CD14-positive monocyte (primary cell): ENCODE data around the gene SYNE1. TPM values are rescaled to one million over a fixed set of nuclear protein-coding genes. Genes with fewer than 3 reads are reported as not detected.

Experiments
- DNase-seq, 3 donors: peaks; one replicate each; pipeline ENCODE4 v3.0.0-alpha.2; 2011 to 2022
- H2AFZ ChIP-seq: 2 replicates; pipeline ENCODE4 v1.6.0; 2012; ENCODE audit warnings: mild to moderate bottlenecking, low read depth, low read length, inconsistent platforms; ENCODE audit not compliant: insufficient read depth, poor library complexity, severe bottlenecking
- H3K27ac ChIP-seq, 2 donors: 1 replicate in 1 of 2; 2 replicates in 1 of 2; pipeline ENCODE4 v1.5.1; 2012 to 2013; ENCODE audit warnings: low read length in 2 of 2, control low read depth in 1 of 2, inconsistent platforms in 1 of 2, low read depth in 1 of 2, mild to moderate bottlenecking in 1 of 2
- H3K27me3 ChIP-seq, 2 donors: one replicate each; pipeline versions ENCODE4 v1.6.0 to v1.6.1; 2011 to 2013; ENCODE audit warnings: low read length in 2 of 2; ENCODE audit not compliant: control insufficient read depth in 2 of 2, insufficient read depth in 2 of 2
- H3K36me3 ChIP-seq, 2 donors: replicated peaks in 1 of 2; 1 replicate in 1 of 2; 2 replicates in 1 of 2; pipeline versions ENCODE4 v1.5.1 to v1.6.1; 2012 to 2013; ENCODE audit warnings: low read length in 2 of 2, control low read depth in 1 of 2, inconsistent platforms in 1 of 2, mild to moderate bottlenecking in 1 of 2; ENCODE audit not compliant: insufficient read depth in 2 of 2, control insufficient read depth in 1 of 2
- H3K4me1 ChIP-seq, 2 donors: 1 replicate in 1 of 2; 2 replicates in 1 of 2; pipeline versions ENCODE4 v1.5.1 to v1.6.1; 2012 to 2013; ENCODE audit warnings: low read length in 2 of 2, control low read depth in 1 of 2, inconsistent platforms in 1 of 2, mild to moderate bottlenecking in 1 of 2, moderate library complexity in 1 of 2; ENCODE audit not compliant: insufficient read depth in 2 of 2, control insufficient read depth in 1 of 2
- H3K4me2 ChIP-seq: replicated peaks from 2 replicates; pipeline ENCODE3; 2012; ENCODE audit warnings: low read length, moderate library complexity, mild to moderate bottlenecking; ENCODE audit not compliant: poor library complexity, severe bottlenecking; ENCODE audit errors: extremely low read depth
- H3K4me3 ChIP-seq, 3 experiments: fragments of 200-600 bp in 1 of 3; sonication (generic) in 1 of 3; replicated peaks in 1 of 3; 1 replicate in 2 of 3; 2 replicates in 1 of 3; pipeline ENCODE4 v1.5.1; 2011 to 2013; ENCODE audit warnings: low read length in 3 of 3, mild to moderate bottlenecking in 3 of 3, control low read depth in 2 of 3, low read depth in 2 of 3, inconsistent platforms in 1 of 3, moderate library complexity in 1 of 3
- H3K79me2 ChIP-seq: 2 replicates; pipeline ENCODE4 v1.6.0; 2012; ENCODE audit warnings: mild to moderate bottlenecking, control low read depth, inconsistent platforms, low read length, moderate library complexity; ENCODE audit not compliant: insufficient read depth
- H3K9ac ChIP-seq: 2 replicates; pipeline ENCODE4 v1.6.0; 2017; ENCODE audit warnings: low read length, mild to moderate bottlenecking; ENCODE audit not compliant: insufficient read depth, poor library complexity, severe bottlenecking
- H3K9me3 ChIP-seq, 2 donors: replicated peaks in 1 of 2; 1 replicate in 1 of 2; 2 replicates in 1 of 2; pipeline versions ENCODE4 v1.5.1 to v1.6.1; 2012 to 2013; ENCODE audit warnings: low read length in 2 of 2, control low read depth in 1 of 2; ENCODE audit not compliant: control insufficient read depth in 1 of 2, insufficient read depth in 1 of 2
- H4K20me1 ChIP-seq: 2 replicates; pipeline ENCODE4 v1.6.0; 2012; ENCODE audit warnings: mild to moderate bottlenecking, low read length, control low read depth, moderate library complexity; ENCODE audit not compliant: insufficient read depth
- H3K27ac Mint-ChIP-seq, 7 donors: one replicate each; pipeline ENCODE4 v1.8.0; 2020; ENCODE audit warnings: mild to moderate bottlenecking in 7 of 7, mixed read lengths in 7 of 7, moderate library complexity in 6 of 7, inconsistent platforms in 2 of 7
- H3K27me3 Mint-ChIP-seq, 3 donors: one replicate each; pipeline ENCODE4 v1.8.0; 2021 to 2022; ENCODE audit warnings: low read depth in 3 of 3, mild to moderate bottlenecking in 3 of 3, mixed read lengths in 3 of 3, moderate library complexity in 3 of 3, inconsistent platforms in 1 of 3
- H3K36me3 Mint-ChIP-seq, 2 donors: one replicate each; pipeline ENCODE4 v1.8.0; 2020; ENCODE audit warnings: mixed read lengths in 2 of 2, inconsistent platforms in 1 of 2, mild to moderate bottlenecking in 1 of 2
- H3K4me1 Mint-ChIP-seq: one replicate; pipeline ENCODE4 v1.8.0; 2020; ENCODE audit warnings: mild to moderate bottlenecking, mixed read lengths
- H3K4me3 Mint-ChIP-seq, 2 donors: one replicate each; pipeline ENCODE4 v1.8.0; 2020; ENCODE audit warnings: mild to moderate bottlenecking in 2 of 2, mixed read lengths in 2 of 2, moderate library complexity in 1 of 2
- H3K9me3 Mint-ChIP-seq, 7 donors: one replicate each; pipeline ENCODE4 v1.8.0; 2020 to 2022; ENCODE audit warnings: mixed read lengths in 7 of 7, mild to moderate bottlenecking in 6 of 7, moderate library complexity in 6 of 7, inconsistent platforms in 2 of 7
- WGBS: methylation state at CpG from one replicate; pipeline ENCODE4 v1.1.5; 2013; ENCODE audit warnings: missing lambda C conversion rate; ENCODE audit not compliant: insufficient coverage; 5-methylcytosine and 5-hydroxymethylcytosine counted together
- intact Hi-C, 2 donors: fragments of 100-400 bp; cut with micrococcal nuclease; formaldehyde crosslinking; loops; one replicate each; pipeline versions ENCODE4 v1.15.0 to v1.15.1; 2023
- polyA plus RNA-seq, 3 donors: library from polyadenylated mRNA; depleted of rRNA in 1 of 3; unstranded in 2 of 3; stranded (reverse) in 1 of 3; fragments of 300-500 nt in 2 of 3; fragments of >200 nt in 1 of 3; fragmentation: Illumina TruSeq in 2 of 3; gene quantifications; 1 replicate in 2 of 3; 2 replicates in 1 of 3; pipeline ENCODE4 v1.2.3, GENCODE V29; 2012 to 2021
- TF ChIP-seq, protein P1 (sequence below): fragments of 200-600 bp; IDR thresholded peaks from one replicate; pipeline ENCODE4 v1.8.0; 2022; ENCODE audit warnings: antibody characterized with exemption, mild to moderate bottlenecking

Gene SYNE1
- polyA plus RNA-seq, 3 donors, result 3.7 to 24.5 (median 8.1) TPM

DNA sequence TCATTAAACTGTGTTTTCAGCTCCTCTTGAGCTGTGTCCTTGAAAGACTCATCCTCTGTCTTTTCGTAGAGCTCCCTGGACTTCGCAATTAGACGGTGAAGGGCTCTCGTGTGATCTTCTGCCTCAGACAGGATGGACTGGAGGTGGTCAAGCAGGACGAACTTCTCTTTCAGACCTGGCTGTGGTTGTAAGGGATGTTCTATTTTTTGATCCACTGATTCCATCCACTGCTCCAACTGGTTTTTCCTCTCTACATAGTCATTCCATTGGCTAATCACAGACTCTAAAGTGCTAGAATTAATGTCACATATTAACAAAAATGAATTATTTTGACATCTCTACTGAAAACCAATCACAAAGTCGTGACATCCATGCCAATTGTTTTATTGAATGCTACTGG lies 250.1 kb downstream of the SYNE1 start:
- intact Hi-C loops, result no loop called here
- Histone ChIP-seq H2AFZ (no peak overlapping the region), H3K9ac (no peak overlapping the region), H3K4me3 (no peak overlapping the region), H3K4me2 (no peak overlapping the region), H3K79me2 (no peaks in the 10 kb centered on the region), H3K4me1 (no peaks in the 10 kb centered on the region), H3K27me3 (no peaks in the 10 kb centered on the region), H4K20me1 (no peaks in the 10 kb centered on the region), H3K36me3 (peaks cover 0 to 8% of the 10 kb centered on the region in 2 donors), H3K27ac (no peak overlapping the region), H3K9me3 (no peaks in the 10 kb centered on the region)
- WGBS, result 100% methylated on average over 1 of the region's 6 CpGs
- H3K4me1 Mint-ChIP-seq, result no peaks in the 10 kb centered on the region
- H3K4me3 Mint-ChIP-seq, result no peak overlapping the region
- TF ChIP-seq, protein P1, sequence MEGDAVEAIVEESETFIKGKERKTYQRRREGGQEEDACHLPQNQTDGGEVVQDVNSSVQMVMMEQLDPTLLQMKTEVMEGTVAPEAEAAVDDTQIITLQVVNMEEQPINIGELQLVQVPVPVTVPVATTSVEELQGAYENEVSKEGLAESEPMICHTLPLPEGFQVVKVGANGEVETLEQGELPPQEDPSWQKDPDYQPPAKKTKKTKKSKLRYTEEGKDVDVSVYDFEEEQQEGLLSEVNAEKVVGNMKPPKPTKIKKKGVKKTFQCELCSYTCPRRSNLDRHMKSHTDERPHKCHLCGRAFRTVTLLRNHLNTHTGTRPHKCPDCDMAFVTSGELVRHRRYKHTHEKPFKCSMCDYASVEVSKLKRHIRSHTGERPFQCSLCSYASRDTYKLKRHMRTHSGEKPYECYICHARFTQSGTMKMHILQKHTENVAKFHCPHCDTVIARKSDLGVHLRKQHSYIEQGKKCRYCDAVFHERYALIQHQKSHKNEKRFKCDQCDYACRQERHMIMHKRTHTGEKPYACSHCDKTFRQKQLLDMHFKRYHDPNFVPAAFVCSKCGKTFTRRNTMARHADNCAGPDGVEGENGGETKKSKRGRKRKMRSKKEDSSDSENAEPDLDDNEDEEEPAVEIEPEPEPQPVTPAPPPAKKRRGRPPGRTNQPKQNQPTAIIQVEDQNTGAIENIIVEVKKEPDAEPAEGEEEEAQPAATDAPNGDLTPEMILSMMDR, result no peak
- DNase-seq, result no peak
- no peaks in the 10 kb centered on the region for H3K9me3 Mint-ChIP-seq
- peaks cover 13 to 14% of the 10 kb centered on the region in 2 donors for H3K36me3 Mint-ChIP-seq
- no peak overlapping the region for H3K27ac Mint-ChIP-seq
- peaks cover 2 to 4% (median 4%) of the 10 kb centered on the region in 3 donors for H3K27me3 Mint-ChIP-seq

DNA sequence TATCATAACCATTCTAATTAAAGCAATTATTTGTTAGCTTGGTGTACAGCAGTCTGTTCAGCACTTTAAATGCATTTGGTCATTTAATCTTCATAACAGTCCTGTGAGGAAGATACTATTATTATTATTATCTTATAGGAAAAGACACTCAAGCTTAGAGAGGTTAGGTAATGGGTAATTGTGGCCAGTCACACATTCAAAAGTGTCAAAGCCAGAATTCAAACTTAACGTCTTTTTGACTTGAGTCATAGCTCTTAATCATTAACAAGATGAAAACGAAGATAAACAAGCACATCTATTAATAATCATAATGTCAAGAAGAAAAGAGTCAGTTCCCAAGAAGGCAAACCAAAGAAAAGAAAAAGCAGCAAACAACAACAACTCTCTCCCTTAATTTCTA lies 251.0 kb downstream of the SYNE1 start:
- peaks cover 0 to 8% of the 10 kb centered on the region in 2 donors for H3K36me3 ChIP-seq
- WGBS, result no CpG with 5 or more reads among the region's 2 CpGs
- H3K36me3 Mint-ChIP-seq, result peaks cover 12 to 14% of the 10 kb centered on the region in 2 donors

More for the DNA sequence above, 251.0 kb downstream of the SYNE1 start:
- no peaks in the 10 kb centered on the region for H3K9me3 ChIP-seq
- H3K4me1 ChIP-seq, result no peaks in the 10 kb centered on the region
- H3K9ac ChIP-seq, result no peak overlapping the region
- H3K9me3 Mint-ChIP-seq, result no peaks in the 10 kb centered on the region
- no peak overlapping the region for H3K27ac Mint-ChIP-seq
- H2AFZ ChIP-seq, result no peak overlapping the region
- H3K4me3 Mint-ChIP-seq, result no peak overlapping the region
- H3K79me2 ChIP-seq, result no peaks in the 10 kb centered on the region
- intact Hi-C loops, result no loop called here
- H3K4me3 ChIP-seq, result no peak overlapping the region
- TF ChIP-seq, protein P1, result no peak
- DNase-seq, result no peak
- H3K4me2 ChIP-seq, result no peak overlapping the region
- no peaks in the 10 kb centered on the region for H4K20me1 ChIP-seq
- peaks cover 2 to 4% (median 2%) of the 10 kb centered on the region in 3 donors for H3K27me3 Mint-ChIP-seq
- H3K4me1 Mint-ChIP-seq, result no peaks in the 10 kb centered on the region
- H3K27ac ChIP-seq, result no peak overlapping the region
- no peaks in the 10 kb centered on the region for H3K27me3 ChIP-seq
